22Rv1 (cell line): Measurements from ENCODE around the gene TMEM184A.

Experiments used
- CTCF ChIP-seq: fragments of 450-650 bp; IDR thresholded peaks from 2 replicates; pipeline ENCODE4 v1.5.1; 2017; ENCODE audit warnings: mild to moderate bottlenecking
- ZFX ChIP-seq: fragments of 450-650 bp; IDR thresholded peaks from 2 replicates; pipeline ENCODE4 v1.6.1; 2017; ENCODE audit warnings: antibody characterized with exemption, borderline replicate concordance

- TF ChIP-seq CTCF (no peak), ZFX (no peak)
Observed at GRCh38 chr7:1508277-1508758, 47.7 kb downstream of the TMEM184A start.
